Fibroblast of skin of right quadriceps (primary cell): ENCODE data around the gene DNAH8.

ENCODE experiments used
- DNase-seq: peaks from one replicate; pipeline ENCODE4 v3.0.0-alpha.2; 2013

The DNAH8 gene

GRCh38 chr6:38701551-38701950, 13.6 kb upstream of the DNAH8 start:
- no peak for DNase-seq

- peak; percentile 98 for DNase-seq
These were observed 12.3 kb upstream of the DNAH8 start, which contains the start of gene GLO1 for GRCh38 chr6:38702558-38703397. TSS of gene GLO1 (minus strand) at chr6:38703145. CDS start at chr6:38703054, 91 bp downstream.

GRCh38 chr6:38703949-38704590, 11.0 kb upstream of the DNAH8 start:
- no peak for DNase-seq

GRCh38 chr6:38705924-38706323, 9.2 kb upstream of the DNAH8 start:
- DNase-seq = no peak

- no peak for DNase-seq
These were observed 6.6 kb upstream of the DNAH8 start for GRCh38 chr6:38708496-38708895.

- no peak for DNase-seq
These were observed 1.3 kb upstream of the DNAH8 start for GRCh38 chr6:38713812-38714211.

- DNase-seq = no peak
These were observed 684 bp upstream of the DNAH8 start for GRCh38 chr6:38714239-38715015.

GRCh38 chr6:38716825-38717224, 1.7 kb downstream of the DNAH8 start:
- DNase-seq = no peak

- no peak for DNase-seq
These were observed 4.2 kb downstream of the DNAH8 start for GRCh38 chr6:38719358-38719757.

GRCh38 chr6:38720295-38720694, 5.2 kb downstream of the DNAH8 start:
- DNase-seq = no peak

GRCh38 chr6:38722038-38722437, 6.9 kb downstream of the DNAH8 start:
- no peak for DNase-seq

- no peak for DNase-seq
These were observed 7.7 kb downstream of the DNAH8 start for GRCh38 chr6:38722727-38723334.

GRCh38 chr6:38723783-38724182, 8.7 kb downstream of the DNAH8 start:
- DNase-seq = no peak

- DNase-seq = no peak
These were observed 9.2 kb downstream of the DNAH8 start for GRCh38 chr6:38724343-38724742.

- DNase-seq = no peak
These were observed 10.5 kb downstream of the DNAH8 start for GRCh38 chr6:38725414-38726183.

- DNase-seq = no peak
These were observed 13.1 kb downstream of the DNAH8 start for GRCh38 chr6:38728203-38728602.

GRCh38 chr6:38730140-38730862, 15.2 kb downstream of the DNAH8 start:
- no peak for DNase-seq

GRCh38 chr6:38736951-38737350, 21.8 kb downstream of the DNAH8 start:
- DNase-seq = no peak

GRCh38 chr6:38738261-38738660, 23.1 kb downstream of the DNAH8 start:
- no peak for DNase-seq

- DNase-seq = no peak
These were observed 24.4 kb downstream of the DNAH8 start for GRCh38 chr6:38739532-38739931.

GRCh38 chr6:38749473-38749872, 34.4 kb downstream of the DNAH8 start:
- no peak for DNase-seq
